CD4-positive, alpha-beta memory T cell (primary cell): ENCODE data around the gene NACC1. TPM values are rescaled to one million over a fixed set of nuclear protein-coding genes. Genes with fewer than 3 reads are reported as not detected.
"Not testable (repeated sequence)": the region's sequence is repeated elsewhere in the genome, so short reads cannot be mapped to it uniquely, and the experiment has no call there.

Experiments
- CTCF ChIA-PET: fragments of 350-600 bp; sonication (Branson Sonifier 250); formaldehyde crosslinking; loops from one replicate; lab custom pipeline; 2021; ENCODE audit warnings: inconsistent platforms; ENCODE audit not compliant: partially characterized antibody; lab: Charles Lee
- POLR2A ChIA-PET: fragments of 350-600 bp; sonication (Branson Sonifier 250); formaldehyde crosslinking; loops from one replicate; lab custom pipeline; 2021; ENCODE audit not compliant: partially characterized antibody; lab: Charles Lee
- DNase-seq, 5 donors: peaks; one replicate each; pipeline versions ENCODE4 v3.0.0 to v3.0.0-alpha.2; 2020 to 2022; ENCODE audit warnings: mixed read lengths in 1 of 5
- H3K27ac ChIP-seq: one replicate; pipeline ENCODE4 v1.7.0; 2013; ENCODE audit warnings: low read depth, low read length
- H3K27me3 ChIP-seq: 2 replicates; pipeline ENCODE4 v1.7.0; 2013; ENCODE audit warnings: mild to moderate bottlenecking, low read length, moderate library complexity; ENCODE audit not compliant: insufficient read depth
- H3K36me3 ChIP-seq: 2 replicates; pipeline ENCODE4 v1.7.0; 2013; ENCODE audit warnings: mild to moderate bottlenecking, low read length, moderate library complexity; ENCODE audit not compliant: insufficient read depth
- H3K4me1 ChIP-seq: 2 replicates; pipeline ENCODE4 v1.7.0; 2013; ENCODE audit warnings: mild to moderate bottlenecking, low read length, moderate library complexity; ENCODE audit not compliant: insufficient read depth
- H3K4me3 ChIP-seq, 2 donors: one replicate each; pipeline ENCODE4 v1.7.0; 2013; ENCODE audit warnings: low read length in 2 of 2, mild to moderate bottlenecking in 1 of 2
- H3K9me3 ChIP-seq, 2 donors: one replicate each; pipeline ENCODE4 v1.7.0; 2013; ENCODE audit warnings: low read length in 2 of 2, control low read depth in 1 of 2; ENCODE audit not compliant: control insufficient read depth in 1 of 2
- H3K27ac Mint-ChIP-seq, 7 donors: one replicate each; pipeline ENCODE4 v1.8.0; 2020 to 2021; ENCODE audit warnings: mixed read lengths in 7 of 7, mild to moderate bottlenecking in 6 of 7, inconsistent platforms in 3 of 7, moderate library complexity in 3 of 7
- H3K27me3 Mint-ChIP-seq, 2 donors: one replicate each; pipeline ENCODE4 v1.8.0; 2020 to 2021; ENCODE audit warnings: mixed read lengths in 2 of 2
- H3K36me3 Mint-ChIP-seq, 2 donors: one replicate each; pipeline ENCODE4 v1.8.0; 2020 to 2021; ENCODE audit warnings: mixed read lengths in 2 of 2, inconsistent platforms in 1 of 2, mild to moderate bottlenecking in 1 of 2
- H3K4me1 Mint-ChIP-seq, 4 donors: one replicate each; pipeline ENCODE4 v1.8.0; 2020 to 2021; ENCODE audit warnings: mixed read lengths in 4 of 4, mild to moderate bottlenecking in 1 of 4
- H3K4me3 Mint-ChIP-seq, 8 donors: one replicate each; pipeline ENCODE4 v1.8.0; 2020 to 2021; ENCODE audit warnings: mixed read lengths in 8 of 8, mild to moderate bottlenecking in 7 of 8, moderate library complexity in 6 of 8, inconsistent platforms in 3 of 8
- H3K9me3 Mint-ChIP-seq, 8 donors: one replicate each; pipeline ENCODE4 v1.8.0; 2020 to 2021; ENCODE audit warnings: mixed read lengths in 8 of 8, mild to moderate bottlenecking in 5 of 8, inconsistent platforms in 3 of 8, moderate library complexity in 1 of 8
- intact Hi-C: fragments of 100-400 bp; cut with micrococcal nuclease; formaldehyde crosslinking; loops from one replicate; pipeline ENCODE4 v1.15.1; 2023
- polyA plus RNA-seq, 2 donors: library from polyadenylated mRNA; unstranded; fragments of 300-500 nt; fragmentation: Illumina TruSeq; gene quantifications; one replicate each; pipeline ENCODE4 v1.2.3, GENCODE V29; 2021
- total RNA-seq, 2 experiments: library from RNA; stranded (reverse); gene quantifications; one replicate each; pipeline ENCODE4 v1.2.3, GENCODE V29; 2021

Gene NACC1
- total and polyA plus RNA-seq, 4 experiments from 2014 or later = 0.15 to 34.1 (median 13.8) TPM

- H3K36me3 ChIP-seq, H3K9me3 ChIP-seq, H3K27me3 Mint-ChIP-seq, intact Hi-C loops, DNase-seq, H3K27me3 ChIP-seq: not testable (repeated sequence)
- Histone ChIP-seq H3K4me3 (peak overlapping the region; percentile 81 to 98), H3K27ac (peak overlapping the region; percentile 98), H3K4me1 (peaks cover 17% of the 10 kb centered on the region)
- ChIA-PET POLR2A (interaction anchor here (0.9 to 4.8 kb wide), 10 partner anchors 16 to 259 kb away, joined by 3 to 415 read pairs (median 8); partner anchors contain the start of genes GCDH, NACC1 and TRMT1), CTCF (interaction anchor here (0.6 to 2.1 kb wide), 8 partner anchors 13 to 172 kb away, joined by 3 to 12 read pairs (median 5); no protein-coding TSS in a partner anchor)
- H3K4me1 Mint-ChIP-seq = peaks cover 10 to 42% (median 22%) of the 10 kb centered on the region in 4 donors
- peak overlapping the region; percentile 81 to 99 (median 89) for H3K4me3 Mint-ChIP-seq
- H3K36me3 Mint-ChIP-seq = peaks cover 11 to 33% of the 10 kb centered on the region in 2 donors
- H3K27ac Mint-ChIP-seq = peak overlapping the region in 6 of 7 donors; percentile 23 to 99 (median 82)
- peaks cover 0 to 13% (median 3%) of the 10 kb centered on the region in 8 donors for H3K9me3 Mint-ChIP-seq
These were observed 31.1 kb downstream of the NACC1 start for GRCh38 chr19:13149173-13149627.

GRCh38 chr19:13149628-13150186 lies 31.6 kb downstream of the NACC1 start:
- peaks cover 17% of the 10 kb centered on the region for H3K4me1 ChIP-seq
- no peak for DNase-seq
- H3K27me3 ChIP-seq = no peaks in the 10 kb centered on the region
- POLR2A ChIA-PET = interaction anchor here (0.6 to 4.8 kb wide), 14 partner anchors 16 to 259 kb away, joined by 3 to 415 read pairs (median 5); partner anchors contain the start of genes GCDH, NACC1 and TRMT1
- CTCF ChIA-PET = interaction anchor here (0.6 to 2.1 kb wide), 14 partner anchors 12 to 172 kb away, joined by 3 to 12 read pairs (median 4); no protein-coding TSS in a partner anchor
- H3K27ac ChIP-seq = peak overlapping the region; percentile 98
- peak overlapping the region; percentile 81 to 98 for H3K4me3 ChIP-seq
- Mint-ChIP-seq H3K27ac (peak overlapping the region; percentile 95 to 99 (median 98)), H3K27me3 (peaks cover 0 to 3% of the 10 kb centered on the region in 2 donors), H3K36me3 (peaks cover 17 to 38% of the 10 kb centered on the region in 2 donors), H3K9me3 (peaks cover 0 to 17% (median 3%) of the 10 kb centered on the region in 8 donors), H3K4me1 (peaks cover 10 to 47% (median 22%) of the 10 kb centered on the region in 4 donors), H3K4me3 (peak overlapping the region; percentile 95 to 99 (median 99))
- peaks cover 7% of the 10 kb centered on the region for H3K36me3 ChIP-seq
- H3K9me3 ChIP-seq = no peaks in the 10 kb centered on the region
- intact Hi-C loops = loop anchor here (1.0 to 5.0 kb wide), 8 partner anchors 33 to 933 kb away; partner anchors contain the start of genes JUNB and TRMT1

- POLR2A ChIA-PET = interaction anchor here (0.6 to 4.8 kb wide), 17 partner anchors 16 to 260 kb away, joined by 3 to 415 read pairs (median 4); partner anchors contain the start of genes GCDH, NACC1 and TRMT1
These were observed 32.3 kb downstream of the NACC1 start, which contains the start of the genes IER2 and STX10 for GRCh38 chr19:13150187-13150930. TSS of gene IER2 (plus strand) at chr19:13150411. CDS start at chr19:13153187, 2,776 bp downstream. TSS of gene STX10 (minus strand) at chr19:13150375. CDS start at chr19:13150173, 202 bp downstream.

GRCh38 chr19:13150931-13151604 lies 33.0 kb downstream of the NACC1 start:
- peak overlapping the region; percentile 98 for H3K27ac ChIP-seq
- peaks cover 22% of the 10 kb centered on the region for H3K4me1 ChIP-seq
- peak overlapping the region; percentile 95 to 99 (median 99) for H3K4me3 Mint-ChIP-seq
- intact Hi-C loops = loop anchor here (1.0 to 5.0 kb wide), 9 partner anchors 35 to 931 kb away; partner anchors contain the start of genes JUNB and TRMT1
- POLR2A ChIA-PET = interaction anchor here (0.8 to 4.8 kb wide), 13 partner anchors 15 to 111 kb away, joined by 3 to 415 read pairs (median 5); partner anchors contain the start of genes NACC1 and TRMT1
- H3K36me3 ChIP-seq = peaks cover 5% of the 10 kb centered on the region
- H3K4me1 Mint-ChIP-seq = peaks cover 11 to 59% (median 24%) of the 10 kb centered on the region in 4 donors
- H3K27me3 Mint-ChIP-seq = peaks cover 0 to 3% of the 10 kb centered on the region in 2 donors
- peak overlapping the region; percentile 81 to 98 for H3K4me3 ChIP-seq
- CTCF ChIA-PET = interaction anchor here (1.2 to 2.1 kb wide), 7 partner anchors 11 to 128 kb away, joined by 4 to 12 read pairs (median 5); no protein-coding TSS in a partner anchor
- H3K27me3 ChIP-seq = no peaks in the 10 kb centered on the region
- peaks cover 20 to 46% of the 10 kb centered on the region in 2 donors for H3K36me3 Mint-ChIP-seq
- peaks cover 0 to 24% (median 3%) of the 10 kb centered on the region in 8 donors for H3K9me3 Mint-ChIP-seq
- peak overlapping the region; percentile 95 to 99 (median 98) for H3K27ac Mint-ChIP-seq
- DNase-seq = peak in 1 of 5 donors; percentile 50
- H3K9me3 ChIP-seq = no peaks in the 10 kb centered on the region

More at GRCh38 chr19:13150187-13150930, 32.3 kb downstream of the NACC1 start, which contains the start of the genes IER2 and STX10:
- Histone ChIP-seq H3K4me1 (peaks cover 17% of the 10 kb centered on the region), H3K27ac (peak within 1 kb of the TSS; percentile 98), H3K4me3 (peak within 1 kb of the TSS; percentile 81 to 98), H3K9me3 (no peaks in the 10 kb centered on the region), H3K36me3 (peaks cover 5% of the 10 kb centered on the region), H3K27me3 (no peaks in the 10 kb centered on the region)
- peaks cover 10 to 54% (median 22%) of the 10 kb centered on the region in 4 donors for H3K4me1 Mint-ChIP-seq
- DNase-seq = peak; percentile 90 to 96 (median 91)
- peaks cover 20 to 44% of the 10 kb centered on the region in 2 donors for H3K36me3 Mint-ChIP-seq
- peaks cover 0 to 24% (median 3%) of the 10 kb centered on the region in 8 donors for H3K9me3 Mint-ChIP-seq
- CTCF ChIA-PET = interaction anchor here (0.6 to 2.1 kb wide), 13 partner anchors 11 to 173 kb away, joined by 3 to 12 read pairs (median 4); no protein-coding TSS in a partner anchor
- H3K4me3 Mint-ChIP-seq = peak within 1 kb of the TSS; percentile 95 to 99 (median 99)
- intact Hi-C loops = loop anchor here (1.0 to 5.0 kb wide), 8 partner anchors 34 to 932 kb away; partner anchors contain the start of genes JUNB and TRMT1
- H3K27me3 Mint-ChIP-seq = peaks cover 0 to 3% of the 10 kb centered on the region in 2 donors
- H3K27ac Mint-ChIP-seq = peak within 1 kb of the TSS; percentile 95 to 99 (median 98)

GRCh38 chr19:13151605-13152355 lies 33.7 kb downstream of the NACC1 start:
- H3K36me3 Mint-ChIP-seq = peaks cover 20 to 46% of the 10 kb centered on the region in 2 donors
- peak overlapping the region; percentile 95 to 99 (median 99) for H3K4me3 Mint-ChIP-seq
- Histone ChIP-seq H3K27me3 (no peaks in the 10 kb centered on the region), H3K4me1 (peaks cover 29% of the 10 kb centered on the region), H3K4me3 (peak overlapping the region; percentile 98 to 100), H3K36me3 (peaks cover 5% of the 10 kb centered on the region), H3K27ac (peak overlapping the region; percentile 98), H3K9me3 (no peaks in the 10 kb centered on the region)
- DNase-seq = peak; percentile 95 to 97 (median 96)
- peaks cover 0 to 24% (median 3%) of the 10 kb centered on the region in 8 donors for H3K9me3 Mint-ChIP-seq
- intact Hi-C loops = loop anchor here (1.0 to 5.0 kb wide), 6 partner anchors 15 to 931 kb away; partner anchors contain the start of genes JUNB and RFX1
- H3K4me1 Mint-ChIP-seq = peaks cover 18 to 66% (median 29%) of the 10 kb centered on the region in 4 donors
- H3K27ac Mint-ChIP-seq = peak overlapping the region; percentile 98 to 100 (median 99)
- CTCF ChIA-PET = interaction anchor here (0.8 to 2.2 kb wide), 12 partner anchors 12 to 186 kb away, joined by 3 to 21 read pairs (median 4); no protein-coding TSS in a partner anchor
- POLR2A ChIA-PET = interaction anchor here (0.7 to 5.5 kb wide), 33 partner anchors 10 to 1268 kb away, joined by 3 to 415 read pairs (median 7); partner anchors contain the start of genes C19orf53, GCDH, JUNB and LYL1
- H3K27me3 Mint-ChIP-seq = peaks cover 0 to 3% of the 10 kb centered on the region in 2 donors
